Measurements from ENCODE around the gene EREG.

Gene EREG

GRCh38 chr4:74364652-74365491 lies at the start of gene EREG:
Gene EREG (plus strand): TSS chr4:74365145. CDS start chr4:74365309, 164 bp downstream.
- ATAC-seq (replicated peaks) (peak; percentile 86 to 87), DNase-seq (peak; percentile 9)
- peaks cover 15 to 19% of the 10 kb centered on the region in 2 donors for H3K4me1 Mint-ChIP-seq
- H3K4me3 Mint-ChIP-seq = peak within 1 kb of the TSS; percentile 80 to 84
- H3K27me3 Mint-ChIP-seq = peaks cover 26 to 42% of the 10 kb centered on the region in 2 donors
- no peaks in the 10 kb centered on the region for H3K9me3 Mint-ChIP-seq
- peaks cover 0 to 3% of the 10 kb centered on the region in 2 donors for H3K36me3 Mint-ChIP-seq
- peak within 1 kb of the TSS; percentile 73 for H3K27ac Mint-ChIP-seq

- no peaks in the 10 kb centered on the region for H3K4me1 Mint-ChIP-seq
- H3K36me3 Mint-ChIP-seq = no peaks in the 10 kb centered on the region
- DNase-seq = no peak
- H3K27ac Mint-ChIP-seq = no peak overlapping the region
- no peaks in the 10 kb centered on the region for H3K9me3 Mint-ChIP-seq
- H3K27me3 Mint-ChIP-seq = no peaks in the 10 kb centered on the region
- H3K4me3 Mint-ChIP-seq = no peak overlapping the region
- no peak for ATAC-seq (replicated peaks)
These were observed 49.6 kb upstream of the EREG start for GRCh38 chr4:74315376-74315775.

GRCh38 chr4:74316397-74316796 lies 48.5 kb upstream of the EREG start:
- Mint-ChIP-seq H3K4me1 (peaks cover 0 to 5% of the 10 kb centered on the region in 2 donors), H3K36me3 (no peaks in the 10 kb centered on the region), H3K4me3 (no peak overlapping the region), H3K9me3 (no peaks in the 10 kb centered on the region), H3K27me3 (peaks cover 6 to 7% of the 10 kb centered on the region in 2 donors), H3K27ac (no peak overlapping the region)
- DNase-seq = no peak
- ATAC-seq (replicated peaks) = no peak

DNA sequence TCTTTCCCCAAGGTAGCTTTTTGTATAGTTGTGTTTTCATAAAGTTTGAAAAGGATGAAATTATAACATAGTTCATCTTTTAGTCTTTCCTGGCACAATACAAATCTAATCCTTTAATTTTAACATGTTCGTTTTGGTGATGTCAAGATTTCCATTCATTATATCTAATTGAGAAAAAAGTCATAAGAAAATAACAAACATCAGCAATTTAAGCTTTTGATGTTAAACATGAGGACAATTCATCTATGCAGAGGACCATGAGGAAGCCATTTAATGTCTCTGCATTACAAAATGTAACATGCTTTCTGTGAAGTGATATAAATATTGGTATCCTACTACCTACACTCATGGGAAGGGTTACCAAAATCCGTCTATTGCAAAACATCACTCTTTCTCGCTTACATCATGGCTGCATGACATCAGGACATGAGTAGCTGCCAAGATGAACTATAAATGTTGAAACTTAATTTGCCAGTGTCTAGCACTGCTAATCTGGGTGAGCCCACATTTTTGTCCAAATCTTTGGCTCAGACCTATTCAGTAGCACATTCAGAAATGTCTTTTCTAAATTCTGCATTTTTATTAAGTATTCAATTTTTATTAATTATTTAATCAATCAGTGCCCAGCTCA lies 47.2 kb upstream of the EREG start:
- Mint-ChIP-seq H3K27ac (no peak overlapping the region), H3K36me3 (no peaks in the 10 kb centered on the region)
- no peak for ATAC-seq (replicated peaks)

GRCh38 chr4:74318276-74318675 lies 46.7 kb upstream of the EREG start:
- H3K4me3 Mint-ChIP-seq = no peak overlapping the region
- DNase-seq (no peak), ATAC-seq (replicated peaks) (no peak)
- H3K9me3 Mint-ChIP-seq = no peaks in the 10 kb centered on the region
- no peaks in the 10 kb centered on the region for H3K36me3 Mint-ChIP-seq
- no peak overlapping the region for H3K27ac Mint-ChIP-seq
- H3K27me3 Mint-ChIP-seq = peaks cover 7% of the 10 kb centered on the region in 2 donors
- peaks cover 0 to 5% of the 10 kb centered on the region in 2 donors for H3K4me1 Mint-ChIP-seq

More for the DNA sequence above, 47.2 kb upstream of the EREG start:
- H3K27me3 Mint-ChIP-seq = peaks cover 6 to 7% of the 10 kb centered on the region in 2 donors
- H3K9me3 Mint-ChIP-seq = no peaks in the 10 kb centered on the region
- DNase-seq = no peak
- H3K4me1 Mint-ChIP-seq = peaks cover 0 to 5% of the 10 kb centered on the region in 2 donors
- no peak overlapping the region for H3K4me3 Mint-ChIP-seq

GRCh38 chr4:74319470-74319869 lies 45.5 kb upstream of the EREG start:
- ATAC-seq (replicated peaks) (no peak), DNase-seq (no peak)
- H3K27me3 Mint-ChIP-seq = peaks cover 11 to 14% of the 10 kb centered on the region in 2 donors
- H3K36me3 Mint-ChIP-seq = no peaks in the 10 kb centered on the region
- H3K27ac Mint-ChIP-seq = no peak overlapping the region
- H3K4me3 Mint-ChIP-seq = no peak overlapping the region
- peaks cover 0 to 5% of the 10 kb centered on the region in 2 donors for H3K4me1 Mint-ChIP-seq
- H3K9me3 Mint-ChIP-seq = no peaks in the 10 kb centered on the region

- peaks cover 0 to 5% of the 10 kb centered on the region in 2 donors for H3K4me1 Mint-ChIP-seq
- H3K27ac Mint-ChIP-seq = peak overlapping the region; percentile 26
- H3K36me3 Mint-ChIP-seq = no peaks in the 10 kb centered on the region
- H3K9me3 Mint-ChIP-seq = no peaks in the 10 kb centered on the region
- DNase-seq (no peak), ATAC-seq (replicated peaks) (peak; percentile 66 to 80)
- no peak overlapping the region for H3K4me3 Mint-ChIP-seq
- H3K27me3 Mint-ChIP-seq = peaks cover 11 to 14% of the 10 kb centered on the region in 2 donors
These were observed 44.3 kb upstream of the EREG start for GRCh38 chr4:74320559-74321118.

DNA sequence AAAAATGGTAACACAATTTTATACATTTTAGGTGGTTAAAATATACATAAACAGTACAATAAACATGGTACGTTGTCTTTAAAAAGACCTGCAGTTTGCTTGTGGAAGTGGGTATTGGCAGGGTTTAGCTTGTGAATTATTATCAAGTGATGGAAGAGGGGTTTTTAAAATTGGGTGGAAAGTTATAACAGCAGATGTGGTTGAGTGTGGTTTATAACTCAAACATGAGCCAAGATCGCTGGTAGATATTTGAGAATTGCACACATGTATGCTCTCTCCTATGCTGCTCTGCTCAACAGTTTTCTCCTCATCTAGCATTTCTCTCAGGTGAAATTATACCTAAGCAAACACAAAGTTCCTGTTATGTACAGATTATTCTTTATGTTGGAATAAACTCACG lies 42.6 kb upstream of the EREG start:
- no peaks in the 10 kb centered on the region for H3K9me3 Mint-ChIP-seq
- H3K27me3 Mint-ChIP-seq = peaks cover 11 to 14% of the 10 kb centered on the region in 2 donors
- peaks cover 0 to 5% of the 10 kb centered on the region in 2 donors for H3K4me1 Mint-ChIP-seq
- ATAC-seq (replicated peaks) (no peak), DNase-seq (no peak)
- H3K36me3 Mint-ChIP-seq = no peaks in the 10 kb centered on the region
- no peak overlapping the region for H3K27ac Mint-ChIP-seq
- H3K4me3 Mint-ChIP-seq = no peak overlapping the region

- Mint-ChIP-seq H3K27me3 (peaks cover 13 to 21% of the 10 kb centered on the region in 2 donors), H3K36me3 (no peaks in the 10 kb centered on the region), H3K4me3 (no peak overlapping the region), H3K9me3 (no peaks in the 10 kb centered on the region), H3K27ac (no peak overlapping the region), H3K4me1 (peaks cover 0 to 5% of the 10 kb centered on the region in 2 donors)
- no peak for ATAC-seq (replicated peaks)
- DNase-seq = no peak
These were observed 41.3 kb upstream of the EREG start for GRCh38 chr4:74323663-74324062.

DNA sequence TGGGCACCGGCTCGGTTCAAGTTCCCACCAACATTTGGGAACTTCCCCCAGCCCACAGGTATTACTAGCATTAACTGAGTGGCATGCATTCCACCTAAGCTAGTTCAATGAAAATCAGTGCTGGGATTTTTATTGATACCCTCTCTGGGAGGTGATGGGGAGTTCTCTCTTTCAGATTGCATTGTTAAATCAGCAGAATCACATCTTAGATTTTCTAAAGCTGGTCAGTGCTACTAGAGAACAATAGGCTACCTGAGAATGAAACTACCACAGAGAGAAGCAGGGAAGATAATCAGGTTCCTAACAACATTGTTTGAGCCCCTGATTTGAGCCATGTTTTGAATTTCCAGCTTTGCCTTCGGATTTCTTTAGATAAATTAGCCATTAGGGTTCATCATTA lies 40.7 kb upstream of the EREG start:
- no peak overlapping the region for H3K4me3 Mint-ChIP-seq
- H3K4me1 Mint-ChIP-seq = peaks cover 0 to 5% of the 10 kb centered on the region in 2 donors
- no peak for ATAC-seq (replicated peaks)
- no peaks in the 10 kb centered on the region for H3K9me3 Mint-ChIP-seq
- H3K27me3 Mint-ChIP-seq = peaks cover 19 to 27% of the 10 kb centered on the region in 2 donors
- no peak overlapping the region for H3K27ac Mint-ChIP-seq
- no peaks in the 10 kb centered on the region for H3K36me3 Mint-ChIP-seq
- DNase-seq = no peak

GRCh38 chr4:74325886-74326285 lies 39.1 kb upstream of the EREG start:
- ATAC-seq (replicated peaks) (no peak), DNase-seq (no peak)
- Mint-ChIP-seq H3K9me3 (no peaks in the 10 kb centered on the region), H3K4me3 (no peak overlapping the region), H3K27me3 (peaks cover 17 to 25% of the 10 kb centered on the region in 2 donors), H3K36me3 (no peaks in the 10 kb centered on the region), H3K27ac (no peak overlapping the region), H3K4me1 (peaks cover 0 to 2% of the 10 kb centered on the region in 2 donors)

DNA sequence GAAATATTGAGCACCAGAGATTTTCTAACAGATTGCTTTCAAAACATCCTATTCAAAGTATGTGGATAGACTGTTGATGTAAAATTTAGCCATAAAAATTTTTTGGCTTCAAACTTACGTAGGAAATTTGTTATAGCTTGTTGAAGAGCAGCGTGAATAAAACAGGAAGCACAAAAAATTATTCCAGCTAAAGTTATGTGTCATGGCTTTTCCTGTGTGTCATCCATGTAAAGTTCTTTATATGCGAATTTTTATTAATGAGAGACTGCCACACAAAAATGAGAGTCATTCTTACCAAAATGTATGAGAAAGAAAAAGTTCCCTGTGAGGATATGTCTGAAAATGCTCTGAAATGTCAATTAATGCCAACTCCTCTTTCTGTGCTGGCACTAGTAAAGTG lies 37.2 kb upstream of the EREG start:
- Mint-ChIP-seq H3K9me3 (no peaks in the 10 kb centered on the region), H3K4me3 (no peak overlapping the region), H3K27me3 (peaks cover 14 to 22% of the 10 kb centered on the region in 2 donors), H3K36me3 (no peaks in the 10 kb centered on the region), H3K4me1 (no peaks in the 10 kb centered on the region), H3K27ac (no peak overlapping the region)
- DNase-seq (no peak), ATAC-seq (replicated peaks) (no peak)

DNA sequence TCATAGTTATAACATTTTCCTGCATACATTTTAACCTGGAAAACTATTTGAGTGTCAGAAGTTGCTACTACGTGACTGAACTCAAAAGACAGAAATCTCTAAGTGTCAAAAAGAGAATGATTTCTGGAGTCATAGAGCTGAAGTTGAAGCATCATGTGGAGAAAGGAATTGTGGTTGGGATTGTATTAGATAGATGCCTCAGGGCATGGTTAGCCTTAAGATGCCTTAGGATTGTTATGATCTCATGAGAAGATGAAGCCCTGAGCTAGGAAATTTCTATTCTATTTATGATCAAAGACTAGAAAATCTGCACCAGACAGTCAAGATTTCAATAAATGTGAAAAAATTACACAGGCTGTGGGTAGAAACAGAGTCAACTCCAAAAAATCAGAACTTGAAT lies 36.4 kb upstream of the EREG start:
- Mint-ChIP-seq H3K4me3 (no peak overlapping the region), H3K36me3 (no peaks in the 10 kb centered on the region), H3K27ac (no peak overlapping the region), H3K4me1 (no peaks in the 10 kb centered on the region), H3K9me3 (no peaks in the 10 kb centered on the region), H3K27me3 (peaks cover 11 to 20% of the 10 kb centered on the region in 2 donors)
- no peak for ATAC-seq (replicated peaks)
- no peak for DNase-seq

- Mint-ChIP-seq H3K4me3 (no peak overlapping the region), H3K4me1 (no peaks in the 10 kb centered on the region), H3K9me3 (peaks cover 0 to under 1% of the 10 kb centered on the region in 2 donors), H3K27ac (no peak overlapping the region), H3K27me3 (peaks cover 14 to 17% of the 10 kb centered on the region in 2 donors), H3K36me3 (no peaks in the 10 kb centered on the region)
- DNase-seq (no peak), ATAC-seq (replicated peaks) (no peak)
These were observed 35.6 kb upstream of the EREG start for GRCh38 chr4:74329307-74329706.

Measured in stimulated activated naive B cell treated with anti-CD40 and anti-IgM and Interleukin-4, amounts not matched to agents 10 μg/mL and 1 μg/mL and 100 μg/mL, for 72 hours (primary cell).